NCI-H524 (cell line): ENCODE data around the gene GBP7.
A peak's percentile ranks its signal among the peaks of the same experiment; 100 is the strongest.
"Not testable (repeated sequence)": the region's sequence is repeated elsewhere in the genome, so short reads cannot be mapped to it uniquely, and the experiment has no call there.

Experiments
- DNase-seq, 2 experiments: peaks; one replicate each; lab custom pipeline; 2025; lab: John Stamatoyannopoulos, UW

GBP7 gene

DNA sequence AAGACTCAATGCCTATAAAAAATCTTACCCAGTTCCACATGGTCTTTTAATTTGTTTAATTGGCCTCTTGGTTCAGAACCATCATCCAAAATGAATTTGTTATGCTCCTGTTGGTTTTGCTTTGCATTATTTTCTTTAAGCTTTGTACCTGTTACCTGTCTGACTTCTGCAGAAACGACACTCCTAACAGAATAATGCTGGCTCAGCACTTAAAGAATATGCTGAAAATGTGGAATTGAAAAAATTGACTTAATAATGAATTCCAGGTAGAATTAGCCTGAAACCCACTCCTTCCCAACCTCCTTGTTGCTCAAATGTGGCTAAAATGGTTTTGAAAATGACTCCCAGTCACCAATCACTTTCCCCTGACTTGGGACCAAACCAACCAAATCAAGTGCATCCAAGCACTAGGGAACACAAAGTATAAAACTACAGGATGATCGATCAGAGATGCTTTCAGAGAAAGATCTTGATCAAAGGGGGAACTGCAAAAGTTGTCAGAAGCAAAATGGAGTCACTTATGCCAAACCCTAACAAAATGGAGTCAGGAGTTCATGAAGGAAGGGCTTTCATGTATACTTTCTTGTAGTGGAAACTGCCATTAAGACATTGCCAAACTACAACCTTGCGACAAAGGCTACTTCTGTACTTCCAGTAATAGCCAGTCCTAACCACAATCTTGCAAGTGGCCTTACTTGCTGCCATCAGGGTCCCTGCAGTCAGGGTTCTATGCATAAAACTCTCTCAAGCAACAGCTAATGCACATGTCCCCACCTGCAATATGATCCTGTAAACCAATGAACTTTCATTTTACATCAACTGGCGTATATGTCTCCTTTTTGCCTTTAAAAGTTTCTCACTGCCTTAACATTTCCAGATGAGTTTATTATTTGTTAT lies 5.4 kb downstream of the GBP7 start:
- DNase-seq, result no peak

GRCh38 chr1:89169166-89169565 lies 6.6 kb downstream of the GBP7 start:
- DNase-seq, result no peak

GRCh38 chr1:89167590-89168230 lies 8.1 kb downstream of the GBP7 start:
- no peak for DNase-seq

- DNase-seq, result no peak
Observed at GRCh38 chr1:89166705-89167104, 9.1 kb downstream of the GBP7 start.

- DNase-seq, result no peak
Observed at GRCh38 chr1:89165811-89166210, 10.0 kb downstream of the GBP7 start.

- DNase-seq, result no peak
Observed at GRCh38 chr1:89151047-89151446, 24.8 kb downstream of the GBP7 start.

GRCh38 chr1:89149976-89150375 lies 25.8 kb downstream of the GBP7 start:
- DNase-seq, result no peak

GRCh38 chr1:89149229-89149628 lies 26.6 kb downstream of the GBP7 start:
- peak in 1 of 2 experiments; percentile 40 for DNase-seq

DNA sequence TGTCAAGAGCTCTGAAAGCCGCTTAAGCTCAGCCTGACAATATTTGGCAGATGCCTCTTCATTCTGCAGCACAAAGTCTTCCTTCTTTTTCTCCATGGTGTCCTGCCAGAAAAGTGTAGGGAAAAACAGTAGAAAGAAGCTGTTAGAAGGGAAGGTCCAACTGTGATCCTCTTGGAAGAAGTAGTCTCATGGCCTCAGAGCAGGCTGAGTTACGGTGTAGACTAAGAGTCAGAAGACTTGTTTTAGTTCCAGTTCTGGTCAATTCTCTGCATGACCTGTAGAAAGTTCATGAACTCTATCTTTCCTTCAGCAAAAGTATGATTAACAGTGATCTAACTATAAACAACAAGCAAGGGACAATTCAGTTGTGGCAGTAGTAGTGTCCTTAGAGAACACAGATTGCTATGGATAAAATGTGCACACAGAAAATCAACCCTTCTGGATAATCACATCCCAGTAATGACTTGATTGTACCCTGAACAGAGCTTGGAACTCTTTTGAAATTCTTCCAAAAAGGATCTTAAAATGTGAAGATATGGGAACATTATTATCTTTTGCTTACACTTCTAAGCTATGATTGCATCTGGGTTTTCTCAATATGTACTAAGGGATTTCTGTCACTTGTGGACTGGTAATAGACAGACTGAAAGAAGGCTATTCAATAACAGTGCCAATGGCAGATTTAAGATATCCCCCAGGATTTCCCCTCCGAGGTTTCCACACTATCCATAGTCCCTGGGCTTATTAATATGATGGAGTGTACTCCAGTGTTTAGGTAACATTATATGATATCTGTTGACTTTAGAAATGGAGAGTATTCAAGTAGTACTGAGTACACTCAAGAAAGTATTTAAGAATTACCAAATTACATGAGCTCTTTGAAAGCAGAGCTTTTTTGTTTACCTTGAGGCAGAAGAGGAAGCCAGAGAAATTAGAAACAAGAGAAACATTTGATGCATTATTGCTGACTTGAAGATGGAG lies 27.8 kb downstream of the GBP7 start:
- DNase-seq, result no peak

DNA sequence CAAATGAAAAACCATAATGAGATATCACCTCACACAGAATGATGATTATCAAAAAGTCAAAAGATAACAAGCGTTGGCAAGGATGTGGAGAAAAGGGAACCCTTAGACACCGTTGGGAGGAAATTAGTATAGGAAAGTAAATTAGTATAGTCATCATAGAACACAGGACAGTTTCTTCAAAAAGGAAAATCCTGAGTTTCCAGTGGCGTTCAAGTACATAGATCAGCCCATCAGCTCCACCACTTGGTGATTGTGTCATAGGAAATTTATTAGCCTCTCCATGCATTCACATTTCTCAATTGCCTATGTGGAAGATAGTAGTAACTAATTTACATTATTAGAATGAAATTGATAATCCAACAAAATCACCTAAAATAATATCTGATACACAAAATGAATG lies 29.1 kb downstream of the GBP7 start:
- no peak for DNase-seq

DNA sequence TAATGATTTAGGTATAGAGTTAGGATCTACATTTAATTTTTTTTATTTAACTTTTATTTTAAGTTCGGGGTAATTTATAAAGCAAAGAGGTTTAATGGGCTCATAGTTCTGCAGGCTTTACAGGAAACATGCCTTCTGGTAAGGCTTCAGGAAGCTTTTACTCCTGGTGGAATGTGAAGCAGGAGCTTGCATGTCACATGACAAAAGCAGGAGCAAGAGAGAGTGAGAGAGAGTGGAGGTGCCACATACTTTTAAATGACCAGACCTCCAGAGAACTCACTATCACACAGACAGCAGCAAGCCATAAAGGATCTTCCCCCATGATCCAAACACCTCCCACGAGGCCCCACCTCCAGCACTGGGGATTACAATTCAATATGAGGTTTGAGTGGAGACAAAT lies 32.3 kb downstream of the GBP7 start:
- DNase-seq, result no peak

DNA sequence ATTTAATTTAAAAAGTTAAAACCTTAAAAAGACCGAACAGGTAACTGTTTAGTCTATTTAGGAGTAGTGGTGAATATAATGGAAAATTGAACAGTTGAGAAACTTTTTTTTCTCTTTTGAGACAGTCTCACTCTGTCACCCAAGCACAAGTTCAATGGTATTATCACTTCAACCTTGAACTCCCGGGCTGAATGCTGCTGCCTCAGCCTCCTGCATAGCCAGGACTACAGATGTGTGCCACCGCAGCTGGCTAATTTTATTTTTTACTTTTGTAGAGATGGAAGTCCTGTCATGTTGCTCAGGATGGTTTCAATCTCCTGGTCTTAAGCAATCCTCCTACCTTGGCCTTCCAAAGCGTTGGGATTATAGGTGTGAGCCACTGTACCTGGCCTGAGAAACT lies 33.6 kb downstream of the GBP7 start:
- DNase-seq, result no peak

DNA sequence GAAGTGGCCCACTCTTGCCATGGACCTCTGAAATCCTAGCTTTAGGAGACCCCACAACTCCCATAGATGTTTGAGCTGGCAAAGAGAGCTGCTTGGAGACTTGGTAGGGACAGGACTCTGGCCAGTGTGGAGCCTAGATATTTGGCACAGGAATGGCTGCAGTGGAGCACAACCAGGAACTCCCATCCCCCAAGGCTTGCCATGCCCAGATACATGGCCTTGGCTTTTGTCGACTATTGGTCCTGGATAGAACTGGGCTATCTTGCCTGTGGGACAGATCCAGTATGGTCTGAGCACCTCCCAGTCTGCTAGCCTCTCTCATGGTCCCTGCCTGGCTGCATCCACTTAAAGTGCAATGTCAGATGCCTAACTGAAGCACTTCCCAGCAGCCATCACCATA lies 42.1 kb downstream of the GBP7 start:
- no peak for DNase-seq

DNA sequence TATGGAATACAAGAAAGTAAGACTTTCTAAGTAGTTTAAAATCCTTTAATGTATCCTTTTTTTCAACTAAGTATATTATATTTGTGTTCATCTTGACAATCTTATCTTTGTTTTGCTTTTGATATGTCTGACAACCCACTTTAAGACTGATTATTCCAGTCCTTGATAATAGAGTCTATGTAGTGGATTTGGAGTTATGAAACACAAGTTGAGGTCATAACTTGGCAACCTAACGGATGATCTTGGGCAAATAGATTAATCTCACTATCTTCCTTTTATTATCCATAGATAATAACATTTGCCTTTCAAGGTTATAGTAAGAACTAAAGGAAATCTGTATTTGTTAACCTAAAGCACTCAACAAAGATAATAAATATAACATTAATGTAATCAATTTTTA lies 45.1 kb downstream of the GBP7 start:
- DNase-seq, result no peak

- DNase-seq, result no peak
Observed at GRCh38 chr1:89129911-89130310, 45.9 kb downstream of the GBP7 start.

DNA sequence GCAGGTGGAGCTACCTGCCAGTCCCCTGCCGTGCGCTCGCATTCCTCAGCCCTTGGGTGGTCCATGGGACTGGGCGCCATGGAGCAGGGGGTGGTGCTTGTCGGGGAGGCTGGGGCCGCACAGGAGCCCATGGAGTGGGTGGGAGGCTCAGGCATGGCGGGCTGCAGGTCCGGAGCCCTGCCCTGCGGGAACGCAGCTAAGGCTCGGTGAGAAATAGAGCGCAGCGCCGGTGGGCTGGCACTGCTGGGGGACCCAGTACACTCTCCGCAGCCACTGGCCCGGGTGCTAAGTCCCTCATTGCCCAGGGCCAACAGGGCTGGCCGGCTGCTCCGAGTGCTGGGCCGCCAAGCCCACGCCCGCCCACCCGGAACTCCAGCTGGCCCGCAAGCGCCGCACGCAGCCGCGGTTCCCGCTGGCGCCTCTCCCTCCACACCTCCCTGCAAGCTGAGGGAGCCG lies 47.8 kb downstream of the GBP7 start:
- DNase-seq, result not testable (repeated sequence)

DNA sequence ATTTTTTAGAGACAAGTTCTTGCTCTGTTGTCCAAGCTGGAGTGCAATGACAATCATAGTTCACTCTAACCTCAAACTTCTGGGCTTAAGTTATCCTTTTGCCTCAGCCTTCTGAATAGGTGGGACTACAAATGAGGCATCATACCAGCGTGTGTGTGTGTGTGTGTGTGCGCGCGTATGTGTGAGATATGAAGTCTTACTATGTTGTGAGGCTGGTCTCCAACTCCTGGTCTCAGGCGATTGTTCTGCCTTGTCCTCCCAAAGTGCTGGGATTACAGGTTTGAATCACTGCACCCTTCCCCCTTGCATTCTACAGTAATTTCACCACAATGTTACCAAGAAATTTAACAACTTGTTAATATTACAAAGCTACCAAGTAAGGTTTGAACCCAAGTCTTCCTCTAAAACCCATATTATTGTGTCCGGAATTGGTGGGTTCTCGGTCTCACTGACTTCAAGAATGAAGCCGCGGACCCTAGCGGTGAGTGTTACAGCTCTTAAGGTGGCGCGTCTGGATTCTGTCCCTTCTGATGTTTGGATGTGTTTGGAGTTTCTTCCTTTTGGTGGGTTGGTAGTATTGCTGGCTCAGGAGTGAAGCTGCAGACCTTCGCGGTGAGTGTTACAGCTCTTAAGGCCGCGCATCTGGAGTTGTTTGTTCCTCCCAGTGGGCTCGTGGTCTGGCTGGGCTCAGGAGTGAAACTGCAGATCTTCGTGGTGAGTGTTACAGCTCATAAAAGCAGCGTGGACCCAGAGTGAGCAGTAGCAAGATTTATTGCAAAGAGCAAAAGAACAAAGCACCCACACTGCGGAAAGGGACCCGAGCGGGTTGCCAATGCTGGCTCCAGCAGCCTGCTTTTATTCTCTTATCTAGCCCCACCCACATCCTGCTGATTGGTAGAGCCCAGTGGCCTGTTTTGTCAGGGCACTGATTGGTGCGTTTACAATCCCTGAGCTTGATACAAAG lies 48.9 kb downstream of the GBP7 start:
- not testable (repeated sequence) for DNase-seq

GRCh38 chr1:89125913-89126580 lies 49.8 kb downstream of the GBP7 start, which contains the start of gene GBP2:
Gene GBP2 (minus strand): TSS chr1:89126114. CDS start chr1:89121966, 4,148 bp downstream.
- DNase-seq, result no peak

DNA sequence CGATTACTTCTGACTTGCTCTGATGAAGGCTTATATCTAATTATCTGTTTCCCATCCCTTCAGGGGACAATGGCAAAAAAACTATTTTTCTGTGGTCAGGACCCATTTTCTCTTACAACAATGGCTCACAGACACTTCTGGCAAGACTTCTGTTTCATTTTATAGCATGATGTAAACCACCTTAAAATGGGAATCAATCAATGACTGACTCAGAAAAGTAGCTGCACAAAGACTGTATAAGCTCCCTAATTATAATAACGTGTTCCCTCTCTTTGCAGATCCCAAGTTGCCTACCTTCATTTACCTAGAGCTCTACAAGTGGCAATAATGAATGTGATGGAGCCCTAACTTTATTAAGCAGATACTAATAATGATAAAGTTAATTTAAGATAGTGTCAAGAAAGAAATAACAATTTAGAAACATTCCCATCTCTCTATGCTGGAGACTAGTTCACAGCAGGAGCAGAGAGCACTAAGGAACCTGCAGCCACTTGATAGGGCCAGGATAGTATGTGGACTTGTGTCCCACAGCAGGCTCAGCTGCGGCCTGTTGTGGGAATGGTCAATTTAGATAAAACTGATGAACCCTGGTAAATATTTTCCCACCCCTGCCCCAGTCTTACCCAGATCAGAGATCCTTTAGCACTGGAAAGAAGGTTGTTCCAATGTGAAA lies 50.4 kb downstream of the GBP7 start:
- no peak for DNase-seq

- DNase-seq, result no peak
Observed at GRCh38 chr1:89121641-89122040, 54.2 kb downstream of the GBP7 start.
